CD4-positive, alpha-beta T cell treated with Interleukin-6 at 100 ng/mL for 8 hours (primary cell): ENCODE data around the gene FBXL7.

ENCODE experiments used
- DNase-seq: peaks from one replicate; pipeline ENCODE4 v3.0.0-alpha.2; 2020; ENCODE audit warnings: mixed read lengths, low spot score

FBXL7 gene

GRCh38 chr5:15718421-15719179, 218.6 kb downstream of the FBXL7 start:
- no peak for DNase-seq

- no peak for DNase-seq
These were observed 219.8 kb downstream of the FBXL7 start for GRCh38 chr5:15719784-15720183.

- DNase-seq, result no peak
These were observed 220.5 kb downstream of the FBXL7 start for GRCh38 chr5:15720515-15720914.

DNA sequence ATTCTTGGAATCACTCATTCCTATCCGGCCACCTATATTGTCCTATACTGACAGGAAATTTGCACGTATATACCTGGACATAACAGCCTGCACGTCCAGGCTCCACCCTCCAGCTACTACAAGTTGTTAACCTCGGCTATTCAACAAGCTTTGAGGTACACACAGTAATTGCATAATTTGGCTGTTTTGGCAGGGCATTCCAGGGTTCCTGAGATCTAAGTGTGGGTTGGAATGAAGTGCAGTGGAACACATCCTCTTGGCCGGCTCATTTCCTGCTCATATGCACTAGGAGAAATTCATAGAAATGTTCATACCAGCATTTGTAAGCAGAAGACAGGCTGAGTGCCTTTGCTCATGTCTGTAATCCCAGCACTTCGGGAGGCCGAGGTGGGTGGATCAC, 222.3 kb downstream of the FBXL7 start:
- no peak for DNase-seq

- no peak for DNase-seq
These were observed 227.4 kb downstream of the FBXL7 start for GRCh38 chr5:15727375-15727774.

DNA sequence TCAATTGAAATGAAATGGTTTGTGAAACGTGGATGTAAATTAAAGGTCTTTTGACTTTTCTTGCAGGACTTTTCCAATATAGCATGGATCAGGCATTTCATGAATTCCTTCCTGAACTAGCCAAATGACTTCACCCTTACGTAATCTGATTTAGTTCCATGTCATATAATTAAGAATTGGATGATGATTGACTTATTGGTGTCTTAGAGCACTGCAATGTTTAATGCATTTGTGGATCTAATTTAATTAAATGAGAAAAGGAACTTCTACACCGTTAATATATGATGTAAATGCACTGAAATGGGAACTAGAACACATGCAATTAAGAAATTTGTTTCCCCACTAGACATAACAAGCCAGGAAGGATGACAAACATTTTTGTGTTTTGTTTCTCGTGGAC, 228.8 kb downstream of the FBXL7 start:
- DNase-seq, result no peak

- no peak for DNase-seq
These were observed 231.7 kb downstream of the FBXL7 start for GRCh38 chr5:15731699-15732098.

DNA sequence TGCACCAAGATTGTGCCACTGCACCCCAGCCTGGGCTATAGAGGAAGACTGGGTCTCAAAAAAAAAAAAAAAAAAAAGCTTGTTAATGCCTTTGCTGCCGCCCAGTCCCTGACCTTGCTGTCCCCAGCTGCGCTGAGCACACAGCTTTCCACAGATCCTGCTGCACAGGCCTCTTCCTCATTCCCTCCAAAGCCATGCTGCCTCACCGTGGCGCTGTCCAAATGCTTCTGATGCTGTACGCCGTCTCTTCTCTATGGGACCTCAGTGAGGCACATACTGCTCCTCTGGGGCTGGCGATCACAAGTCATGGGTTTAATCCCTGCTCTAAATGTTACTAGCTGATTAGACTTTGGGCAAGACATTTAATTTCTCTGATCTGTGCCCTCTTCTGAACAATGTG, 234.1 kb downstream of the FBXL7 start:
- DNase-seq, result no peak

- no peak for DNase-seq
These were observed 237.2 kb downstream of the FBXL7 start for GRCh38 chr5:15737036-15737821.

GRCh38 chr5:15737871-15738664, 238.1 kb downstream of the FBXL7 start:
- DNase-seq, result no peak

- no peak for DNase-seq
These were observed 240.4 kb downstream of the FBXL7 start for GRCh38 chr5:15740383-15740782.

DNA sequence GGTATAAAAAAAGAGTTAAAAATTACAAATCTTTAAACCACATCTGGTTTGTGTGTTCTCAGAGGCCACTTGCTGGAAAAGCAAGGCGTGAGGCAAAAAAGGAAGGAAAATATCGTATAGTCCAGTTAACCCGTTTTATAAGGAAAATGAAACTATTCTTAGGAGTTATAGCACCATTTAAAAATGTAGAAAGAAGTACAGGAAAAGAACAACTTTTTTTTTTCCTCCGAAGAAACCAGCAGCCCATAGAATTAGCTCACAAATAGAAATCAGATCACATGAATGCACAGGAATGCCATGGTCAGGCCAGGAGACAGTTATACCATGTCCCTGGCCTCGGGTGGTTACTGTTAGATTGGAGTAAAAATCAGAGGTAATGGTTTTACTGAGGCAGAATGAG, 241.6 kb downstream of the FBXL7 start:
- DNase-seq, result no peak

GRCh38 chr5:15746833-15747232, 246.9 kb downstream of the FBXL7 start:
- no peak for DNase-seq

DNA sequence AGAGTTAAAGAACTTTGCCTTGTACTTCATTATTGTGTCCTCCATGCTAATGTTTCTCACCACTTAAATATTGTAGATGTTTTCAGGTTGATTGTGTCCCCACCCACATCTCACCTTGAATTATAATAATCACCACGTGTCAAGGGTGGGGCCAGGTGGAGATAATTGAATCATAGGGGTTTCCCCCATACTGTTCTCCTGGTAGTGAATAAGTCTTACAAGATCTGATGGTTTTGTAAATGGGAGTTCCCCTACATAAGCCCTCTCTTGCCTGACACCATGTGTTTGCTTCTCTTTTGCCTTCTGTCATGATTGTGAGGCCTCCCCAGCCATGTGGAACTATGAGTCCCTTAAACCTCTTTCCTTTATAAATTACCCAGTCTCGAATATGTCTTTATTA, 248.3 kb downstream of the FBXL7 start:
- DNase-seq, result no peak

DNA sequence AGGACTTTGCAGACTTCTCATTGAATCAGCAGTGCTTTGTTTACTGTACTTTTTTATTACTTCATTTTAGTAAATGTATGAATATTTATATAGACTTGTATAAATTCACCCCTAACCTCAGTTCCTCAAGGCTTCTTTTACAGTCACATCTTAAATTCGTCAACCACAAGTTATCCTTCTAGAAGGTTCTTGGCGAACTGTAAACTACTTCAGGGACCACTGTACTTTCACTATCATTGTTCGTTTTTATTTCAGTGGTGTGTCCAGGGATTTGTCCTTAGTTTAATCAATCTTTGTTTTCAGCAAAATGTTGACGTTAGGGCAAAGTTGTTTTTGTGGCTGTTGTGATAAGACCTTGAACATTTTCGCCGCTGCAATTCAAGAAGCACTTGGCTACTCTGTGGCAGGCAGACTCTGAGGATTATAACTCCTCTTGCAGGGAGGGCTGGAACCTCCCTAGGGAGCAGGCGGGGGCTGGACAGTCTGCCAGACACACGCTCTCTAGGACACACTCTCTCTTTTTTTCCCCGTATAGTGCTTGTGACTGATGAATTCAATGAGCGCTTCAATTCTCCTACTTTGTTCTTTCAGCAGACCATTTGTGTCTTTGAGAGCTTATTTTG, 252.8 kb downstream of the FBXL7 start:
- no peak for DNase-seq

- DNase-seq, result no peak
These were observed 253.8 kb downstream of the FBXL7 start for GRCh38 chr5:15753752-15754151.

- DNase-seq, result no peak
These were observed 257.1 kb downstream of the FBXL7 start for GRCh38 chr5:15757103-15757502.

GRCh38 chr5:15757619-15758018, 257.6 kb downstream of the FBXL7 start:
- no peak for DNase-seq

GRCh38 chr5:15762668-15763067, 262.7 kb downstream of the FBXL7 start:
- no peak for DNase-seq

- no peak for DNase-seq
These were observed 263.8 kb downstream of the FBXL7 start for GRCh38 chr5:15763754-15764153.

- DNase-seq, result no peak
These were observed 269.0 kb downstream of the FBXL7 start for GRCh38 chr5:15768936-15769335.

DNA sequence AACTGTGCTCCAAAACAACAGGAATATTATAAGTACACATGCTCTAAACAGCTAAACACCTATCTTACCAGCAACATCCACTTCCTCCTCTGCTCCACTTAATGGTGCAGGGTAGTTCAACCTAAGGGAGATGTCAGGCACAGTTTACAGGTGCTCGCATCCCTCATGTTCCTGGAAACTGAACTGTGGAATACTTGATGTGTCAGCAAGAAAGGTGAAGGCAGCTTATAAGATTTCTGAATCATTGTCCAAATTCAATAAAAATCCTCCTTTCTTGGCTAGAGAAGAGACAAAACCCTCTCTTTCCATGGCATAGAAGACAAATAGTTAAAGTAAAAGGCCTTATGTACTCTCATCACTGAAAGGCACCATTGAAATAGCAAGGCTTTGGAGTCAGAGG, 272.2 kb downstream of the FBXL7 start:
- DNase-seq, result no peak
